Stomach (tissue), 4 donors: ENCODE results near the gene APOO.

Experiments used
- CTCF ChIP-seq, 7 experiments: fragments of 450-650 bp in 4 of 7; fragments of 200-600 bp in 3 of 7; sonication (generic) in 3 of 7; IDR thresholded peaks; one replicate each; pipeline ENCODE4 v1.5.1; 2016 to 2019; ENCODE audit warnings: antibody characterized with exemption in 7 of 7, control low read depth in 2 of 7, mild to moderate bottlenecking in 1 of 7
- POLR2AphosphoS5 ChIP-seq, 3 donors: sonication (generic); formaldehyde crosslinking; IDR thresholded peaks; one replicate each; pipeline ENCODE4 v1.6.1; 2016; ENCODE audit warnings: antibody characterized with exemption in 3 of 3

GRCh38 chrX:23851544-23851943 lies 56.2 kb downstream of the APOO start:
- TF ChIP-seq CTCF (IDR thresholded peaks at IDR 0.05) (no peak), POLR2AphosphoS5 (IDR thresholded peaks at IDR 0.05) (no peak)
